T-helper 2 cell (primary cell): ENCODE data around the gene S100A2.
"Not testable (repeated sequence)": the region's sequence is repeated elsewhere in the genome, so short reads cannot be mapped to it uniquely, and the experiment has no call there.

ENCODE experiments used
- DNase-seq, 5 experiments: peaks; one replicate each; pipeline versions ENCODE4 v3.0.0 to v3.0.0-alpha.2; 2012 to 2022

S100A2 gene

GRCh38 chr1:153588482-153588881 lies 22.8 kb upstream of the S100A2 start:
- DNase-seq: no peak

GRCh38 chr1:153588033-153588432 lies 22.4 kb upstream of the S100A2 start:
- not testable (repeated sequence) for DNase-seq

- no peak for DNase-seq
Observed at GRCh38 chr1:153587314-153587713, 21.7 kb upstream of the S100A2 start.

- no peak for DNase-seq
Observed at GRCh38 chr1:153586347-153586746, 20.7 kb upstream of the S100A2 start.

GRCh38 chr1:153585006-153585405 lies 19.4 kb upstream of the S100A2 start:
- no peak for DNase-seq

- DNase-seq: no peak
Observed at GRCh38 chr1:153583976-153584375, 18.3 kb upstream of the S100A2 start.

GRCh38 chr1:153583514-153583913 lies 17.9 kb upstream of the S100A2 start:
- DNase-seq: not testable (repeated sequence)

- not testable (repeated sequence) for DNase-seq
Observed at GRCh38 chr1:153582836-153583235, 17.2 kb upstream of the S100A2 start.

- DNase-seq: no peak
Observed at GRCh38 chr1:153578936-153579335, 13.3 kb upstream of the S100A2 start.

- DNase-seq: no peak
Observed at GRCh38 chr1:153578490-153578889, 12.8 kb upstream of the S100A2 start.

- DNase-seq: no peak
Observed at GRCh38 chr1:153577624-153578051, 12.0 kb upstream of the S100A2 start.

- DNase-seq: no peak
Observed at GRCh38 chr1:153577138-153577537, 11.5 kb upstream of the S100A2 start.

- DNase-seq: not testable (repeated sequence)
Observed at GRCh38 chr1:153575497-153575896, 9.9 kb upstream of the S100A2 start.

- DNase-seq: not testable (repeated sequence)
Observed at GRCh38 chr1:153575081-153575491, 9.4 kb upstream of the S100A2 start.

- no peak for DNase-seq
Observed at GRCh38 chr1:153573351-153573750, 7.7 kb upstream of the S100A2 start.

GRCh38 chr1:153572569-153573015 lies 6.9 kb upstream of the S100A2 start:
- DNase-seq: peak in 2 of 5 experiments; percentile 22 to 56

- DNase-seq: no peak
Observed at GRCh38 chr1:153571706-153572105, 6.1 kb upstream of the S100A2 start.

GRCh38 chr1:153570874-153571273 lies 5.2 kb upstream of the S100A2 start:
- DNase-seq: no peak

- DNase-seq: no peak
Observed at GRCh38 chr1:153569465-153569864, 3.8 kb upstream of the S100A2 start.

- DNase-seq: peak; percentile 59 to 79 (median 65)
Observed at GRCh38 chr1:153568367-153569099, 2.9 kb upstream of the S100A2 start.

GRCh38 chr1:153567621-153568366 lies 2.1 kb upstream of the S100A2 start:
- DNase-seq: peak in 1 of 5 experiments; percentile 39

- DNase-seq: peak; percentile 24 to 89 (median 53)
Observed at GRCh38 chr1:153566414-153567371, 1.0 kb upstream of the S100A2 start.

GRCh38 chr1:153563991-153564390 lies 1.7 kb downstream of the S100A2 start:
- DNase-seq: no peak
